Right renal cortex interstitium (tissue), 3 donors: Measurements from ENCODE around the gene KCNB1. TPM values are rescaled to one million over a fixed set of nuclear protein-coding genes. Genes with fewer than 3 reads are reported as not detected.

Experiments used
- DNase-seq, 3 donors: peaks; one replicate each; pipeline ENCODE4 v3.0.0-alpha.2; 2013; ENCODE audit warnings: low read depth in 3 of 3, low spot score in 2 of 3
- polyA plus RNA-seq, 3 donors: library from polyadenylated mRNA; unstranded; fragments of 120-200 nt; gene quantifications; one replicate each; pipeline ENCODE4 v1.2.1, GENCODE V29; 2013; ENCODE audit not compliant: insufficient read length in 3 of 3

Gene KCNB1
- polyA plus RNA-seq, 3 donors, result 0.47 to 0.51 (median 0.47) TPM

- no peak for DNase-seq
Measured at GRCh38 chr20:49394264-49394663, 88.2 kb downstream of the KCNB1 start.

DNA sequence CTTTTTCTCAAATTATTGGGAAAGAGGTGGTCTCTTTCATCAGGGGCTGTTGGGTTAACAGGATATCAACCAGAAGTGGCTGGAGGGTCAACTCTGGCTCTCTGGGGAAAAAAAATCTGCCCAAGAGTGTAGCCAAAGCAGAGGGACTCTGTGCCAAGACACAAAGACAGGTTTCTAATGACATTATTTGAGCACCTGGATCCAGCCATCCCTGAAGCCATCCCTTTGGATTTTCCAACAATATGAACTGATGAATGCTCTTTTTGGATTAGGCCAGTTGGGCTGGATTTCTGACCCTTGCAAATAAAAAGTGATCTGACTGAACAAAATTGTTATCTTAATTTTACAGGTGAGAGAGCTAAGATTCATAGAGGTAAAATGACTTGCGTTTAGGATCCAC, 88.7 kb downstream of the KCNB1 start:
- no peak for DNase-seq

- no peak for DNase-seq
Measured at GRCh38 chr20:49392745-49393144, 89.7 kb downstream of the KCNB1 start.

DNA sequence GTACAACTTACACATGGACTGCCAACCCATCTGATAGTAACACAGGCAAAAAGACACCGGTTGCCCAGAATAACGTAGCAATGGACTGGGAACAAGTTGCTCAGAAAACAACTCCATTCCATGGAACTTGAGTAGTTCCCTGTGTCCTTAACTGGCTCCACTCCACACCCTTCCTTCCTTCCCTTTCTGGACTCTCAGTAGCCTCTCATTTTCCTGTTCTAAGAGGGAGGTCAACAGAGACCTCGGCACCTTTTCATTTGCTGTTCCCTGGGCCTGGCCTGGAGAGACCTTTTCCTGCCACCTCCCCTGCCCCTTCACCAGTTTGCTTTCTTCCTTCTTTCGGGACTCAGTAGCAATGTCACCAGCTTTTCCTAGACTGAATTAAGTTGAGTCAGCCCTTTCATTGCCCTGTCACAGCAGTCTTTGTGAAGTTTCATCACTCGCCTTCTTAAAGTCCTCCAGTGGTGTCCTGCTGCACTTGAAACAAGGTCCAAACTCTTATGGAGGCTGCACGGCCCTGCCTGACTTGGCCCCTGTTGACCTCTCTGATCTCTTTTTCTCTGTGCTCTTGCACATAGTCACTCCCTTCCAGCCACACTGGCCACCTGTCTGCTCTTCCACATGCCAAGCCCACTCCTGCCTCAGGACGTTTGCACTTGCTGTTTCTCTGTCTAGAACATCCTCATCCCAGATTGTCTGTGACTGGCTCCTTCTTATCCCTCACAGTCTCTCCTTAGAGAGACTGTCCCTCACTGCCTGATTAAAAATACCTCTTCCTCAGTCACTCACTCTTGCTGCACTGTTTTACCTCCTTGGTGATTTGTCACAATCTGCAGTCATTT, 90.8 kb downstream of the KCNB1 start:
- DNase-seq, result no peak

GRCh38 chr20:49389854-49390253, 92.6 kb downstream of the KCNB1 start:
- DNase-seq, result no peak

GRCh38 chr20:49388744-49389143, 93.7 kb downstream of the KCNB1 start:
- DNase-seq, result no peak

GRCh38 chr20:49387581-49387939, 94.9 kb downstream of the KCNB1 start:
- DNase-seq, result no peak

DNA sequence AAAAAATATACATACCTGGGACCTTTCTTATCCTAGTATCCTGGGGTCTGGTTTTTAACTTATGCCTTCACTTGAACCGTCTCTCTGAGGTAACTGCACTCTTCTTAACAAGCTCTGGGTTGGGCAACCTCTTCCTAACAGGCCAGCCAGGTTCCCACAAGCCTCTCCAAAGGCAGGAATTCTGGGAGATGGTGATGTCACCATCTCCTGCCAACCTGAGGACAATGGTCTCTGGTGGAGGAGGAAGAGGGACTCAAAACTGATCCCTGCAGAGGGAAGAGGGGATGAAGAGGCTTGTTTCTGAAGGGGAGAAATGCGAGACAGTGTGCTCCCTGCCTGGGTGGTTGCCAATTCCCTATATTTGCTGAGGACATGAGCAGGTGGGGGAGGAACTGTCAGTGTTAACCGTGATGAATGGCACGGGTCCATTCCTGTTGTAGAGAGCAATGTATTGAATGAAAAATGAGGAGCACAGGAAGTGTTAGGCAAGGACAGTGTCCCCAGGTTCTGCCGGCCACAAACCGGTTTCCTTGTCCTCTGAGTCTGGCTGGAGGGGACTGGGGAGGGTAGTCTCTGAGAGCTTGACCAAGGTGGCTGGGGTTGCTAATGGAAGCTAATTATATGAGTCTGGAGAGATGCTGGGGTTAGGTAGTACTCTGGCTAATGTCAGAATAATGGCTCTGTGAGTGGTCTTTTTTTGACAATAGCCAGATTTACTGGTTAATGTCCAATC, 95.5 kb downstream of the KCNB1 start:
- DNase-seq, result no peak

DNA sequence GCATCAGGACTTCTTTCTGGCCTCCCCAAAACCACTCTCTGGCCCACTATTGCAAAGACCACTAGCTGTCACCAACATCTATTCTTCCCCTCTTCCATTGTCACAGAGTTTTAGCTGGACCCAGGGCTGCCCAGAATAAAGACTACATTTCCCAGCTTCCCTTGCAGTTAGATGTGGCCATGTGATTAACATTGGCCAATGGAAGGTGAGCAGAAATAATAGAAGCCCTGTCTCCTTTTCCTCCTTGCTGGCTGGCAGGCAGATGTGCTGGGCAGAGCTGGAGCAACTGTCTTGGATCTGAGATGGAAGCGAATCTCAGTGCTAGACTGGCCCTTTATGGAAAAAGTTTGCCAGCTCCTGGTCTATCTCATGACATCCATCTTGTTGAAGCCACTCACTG, 97.0 kb downstream of the KCNB1 start:
- no peak for DNase-seq

DNA sequence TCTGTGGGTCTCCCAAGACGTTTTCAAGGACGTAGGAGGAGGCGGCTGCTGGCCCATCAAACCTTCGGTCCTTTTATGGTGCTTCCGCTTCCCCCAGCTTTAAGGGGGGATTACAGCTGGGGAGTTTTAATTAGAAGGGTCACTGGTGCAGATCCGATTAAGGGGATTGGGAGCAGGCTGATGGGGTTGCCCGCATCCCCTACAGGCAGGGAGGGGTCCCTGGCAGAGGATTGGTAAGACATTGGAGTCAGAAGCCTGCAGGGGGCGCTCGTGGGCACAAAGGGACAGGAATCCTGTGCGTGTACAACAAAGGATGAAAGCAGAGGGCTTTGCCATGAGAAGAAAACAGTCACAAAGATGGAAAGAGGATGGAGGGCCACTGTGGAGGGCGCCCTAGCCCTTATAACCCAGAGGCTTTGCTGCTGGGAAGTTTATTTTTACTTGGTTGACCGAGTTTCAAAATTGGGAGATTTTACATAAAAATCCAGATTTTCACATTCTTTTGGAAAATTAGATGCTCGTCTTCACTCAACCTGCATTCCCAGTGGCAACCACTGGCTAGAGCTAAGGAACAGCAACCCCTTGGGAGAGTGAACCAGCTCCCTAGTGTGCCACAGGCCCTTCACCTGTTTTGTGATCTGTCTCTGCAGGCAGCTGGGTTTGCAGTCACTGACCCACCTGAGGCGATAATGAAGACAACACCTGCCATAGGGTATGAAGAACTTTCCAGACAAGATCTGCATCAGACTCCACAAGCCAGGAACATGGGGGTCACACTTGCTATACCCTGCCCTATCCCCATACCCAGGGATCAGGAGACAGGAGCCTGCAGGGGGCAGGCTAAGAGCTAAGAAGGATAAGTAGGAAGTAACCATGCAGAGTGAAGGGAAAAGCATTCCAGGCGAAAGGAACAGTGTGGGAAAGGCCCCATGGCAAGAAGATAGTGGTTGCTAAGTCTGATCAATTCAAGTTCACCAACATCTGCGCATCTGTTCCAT, 97.7 kb downstream of the KCNB1 start:
- DNase-seq, result peak in 1 of 3 donors; percentile 55

- DNase-seq, result no peak
Measured at GRCh38 chr20:49381558-49382493, 100.6 kb downstream of the KCNB1 start.

- no peak for DNase-seq
Measured at GRCh38 chr20:49380337-49380780, 102.1 kb downstream of the KCNB1 start.

GRCh38 chr20:49379338-49379737, 103.1 kb downstream of the KCNB1 start:
- DNase-seq, result no peak

DNA sequence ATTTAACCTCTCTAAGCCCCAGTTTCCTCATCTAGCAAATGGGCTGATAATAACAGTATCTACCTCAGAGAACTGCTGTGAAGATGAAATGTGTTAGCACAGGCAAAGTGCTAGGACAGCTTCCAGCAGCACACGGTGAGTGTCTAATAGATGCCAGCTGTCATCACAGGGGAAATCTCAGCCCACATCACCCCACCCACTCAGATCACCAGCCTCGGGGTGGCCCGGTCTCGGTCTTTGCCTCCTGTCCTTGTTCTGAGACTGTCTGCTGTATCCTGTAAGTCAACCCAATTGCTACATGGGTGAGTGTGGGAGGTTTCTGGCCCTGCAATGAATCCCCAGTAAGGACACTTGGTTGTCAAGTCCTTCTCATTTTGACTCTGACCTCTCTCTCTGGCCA, 105.1 kb downstream of the KCNB1 start:
- DNase-seq, result no peak

DNA sequence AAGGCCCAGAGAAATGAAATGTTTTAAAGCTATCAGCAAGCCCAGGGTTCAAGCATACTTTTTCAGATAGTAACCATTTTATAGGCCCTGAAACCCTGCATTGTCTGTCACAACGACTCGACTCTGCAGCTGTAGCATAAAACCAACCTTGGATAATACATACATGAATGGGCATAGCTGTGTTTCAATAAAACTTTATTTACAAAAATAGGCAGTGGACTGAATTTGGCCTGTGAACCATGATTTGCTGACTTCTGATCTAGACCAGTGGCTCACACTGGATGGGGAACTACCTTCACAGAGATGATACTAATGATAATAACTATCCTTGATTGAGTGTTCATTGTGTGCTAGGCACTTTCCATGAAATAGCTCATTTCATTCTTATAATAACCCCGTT, 107.3 kb downstream of the KCNB1 start:
- no peak for DNase-seq

- DNase-seq, result no peak
Measured at GRCh38 chr20:49372095-49372734, 110.3 kb downstream of the KCNB1 start.

GRCh38 chr20:49368596-49368995, 113.9 kb downstream of the KCNB1 start:
- DNase-seq, result no peak

DNA sequence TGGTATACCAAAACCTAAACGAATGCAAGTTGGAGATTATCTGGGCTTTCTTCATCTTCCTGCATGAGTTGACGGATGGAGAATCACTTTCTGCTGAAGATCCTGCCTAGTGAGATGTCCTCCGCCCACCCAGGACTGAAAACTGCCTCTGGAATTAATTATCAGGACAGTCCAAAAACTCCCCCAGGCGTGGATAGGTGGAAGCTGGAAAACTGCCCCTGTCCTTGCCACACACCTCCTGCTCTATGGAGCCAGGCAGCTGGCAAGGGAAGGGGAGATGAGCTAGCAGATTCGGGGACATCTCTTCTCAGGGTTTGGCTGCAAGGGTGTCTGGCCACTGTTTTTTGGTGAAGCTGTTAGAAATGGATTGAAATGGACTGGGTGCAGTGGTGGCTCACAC, 115.4 kb downstream of the KCNB1 start:
- no peak for DNase-seq

DNA sequence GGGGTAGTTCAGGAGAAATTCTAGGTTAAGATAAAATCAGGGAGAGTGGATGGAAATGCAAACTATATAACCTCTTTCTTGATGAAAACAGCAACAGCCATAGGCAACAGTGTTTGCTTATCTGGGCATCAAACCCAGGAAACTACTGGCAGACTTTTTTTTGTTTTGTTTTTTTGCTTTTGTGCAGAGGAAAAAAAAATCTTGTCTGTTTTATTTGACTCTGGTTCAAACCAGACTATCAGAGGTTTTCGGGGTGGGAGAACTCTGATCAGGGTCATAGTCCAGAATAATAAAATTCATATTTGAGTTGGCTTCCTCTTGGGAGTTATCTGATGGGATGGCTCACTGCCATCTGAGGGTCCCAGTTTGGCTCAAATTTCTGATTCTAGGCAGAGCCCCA, 115.8 kb downstream of the KCNB1 start:
- no peak for DNase-seq
